Measurements from ENCODE around the gene CD200R1L. TPM values are rescaled to one million over a fixed set of nuclear protein-coding genes. Genes with fewer than 3 reads are reported as not detected.

Gene CD200R1L
- total and polyA plus RNA-seq, 2 experiments from 2014 or later, result not detected

- peaks cover 7% of the 10 kb centered on the region for H3K4me1 ChIP-seq (ENCODE audit: insufficient read depth)
- no peaks in the 10 kb centered on the region for H3K9me3 ChIP-seq (ENCODE audit: low read depth)
- TF ChIP-seq EZH2 (IDR thresholded peaks at IDR 0.05; ENCODE audit: borderline replicate concordance) (no peak), EZH2phosphoT487 (IDR thresholded peaks at IDR 0.05; ENCODE audit: low read depth, severe bottlenecking, unreplicated experiment) (no peak), CTCF (IDR thresholded peaks at IDR 0.05; ENCODE audit: poor library complexity) (no peak)
- H4K20me1 ChIP-seq (ENCODE audit: insufficient read depth, poor library complexity, severe bottlenecking), result no peaks in the 10 kb centered on the region
- no peaks in the 10 kb centered on the region for H3K36me3 ChIP-seq (replicated peaks; ENCODE audit: insufficient read depth, low read depth)
- no peak overlapping the region for H2AFZ ChIP-seq
- no peaks in the 10 kb centered on the region for H3K9me2 ChIP-seq (replicated peaks; ENCODE audit: insufficient read depth)
- H3K79me2 ChIP-seq, result no peaks in the 10 kb centered on the region
- H3K4me2 ChIP-seq, result no peak overlapping the region
- H3K4me3 ChIP-seq, result no peak overlapping the region
- H3K27me3 ChIP-seq, result no peaks in the 10 kb centered on the region
- no peak overlapping the region for H3K27ac ChIP-seq
- 38% methylated on average over 3 of the region's 3 CpGs for WGBS (ENCODE audit: low lambda C conversion rate, missing lambda C conversion rate)
- no peak for DNase-seq (ENCODE audit: low spot score)
Observed at GRCh38 chr3:112822064-112823055, 24.3 kb downstream of the CD200R1L start.

- H3K27me3 ChIP-seq, result no peaks in the 10 kb centered on the region
- H3K4me1 ChIP-seq (ENCODE audit: insufficient read depth), result peaks cover 7% of the 10 kb centered on the region
- H4K20me1 ChIP-seq (ENCODE audit: insufficient read depth, poor library complexity, severe bottlenecking), result no peaks in the 10 kb centered on the region
- no peaks in the 10 kb centered on the region for H3K9me3 ChIP-seq (ENCODE audit: low read depth)
- no peak overlapping the region for H2AFZ ChIP-seq
- TF ChIP-seq EZH2phosphoT487 (IDR thresholded peaks at IDR 0.05; ENCODE audit: low read depth, severe bottlenecking, unreplicated experiment) (no peak), CTCF (IDR thresholded peaks at IDR 0.05; ENCODE audit: poor library complexity) (no peak), EZH2 (IDR thresholded peaks at IDR 0.05; ENCODE audit: borderline replicate concordance) (no peak)
- no peak overlapping the region for H3K4me3 ChIP-seq
- DNase-seq (ENCODE audit: low spot score), result no peak
- H3K4me2 ChIP-seq, result no peak overlapping the region
- no peaks in the 10 kb centered on the region for H3K36me3 ChIP-seq (replicated peaks; ENCODE audit: insufficient read depth, low read depth)
- H3K27ac ChIP-seq, result no peak overlapping the region
- no peaks in the 10 kb centered on the region for H3K79me2 ChIP-seq
- H3K9me2 ChIP-seq (replicated peaks; ENCODE audit: insufficient read depth), result no peaks in the 10 kb centered on the region
- 84% methylated on average over 1 of the region's 1 CpG for WGBS (ENCODE audit: low lambda C conversion rate, missing lambda C conversion rate)
Observed at GRCh38 chr3:112818289-112818688, 28.4 kb downstream of the CD200R1L start.

- no peak for DNase-seq (ENCODE audit: low spot score)
- H3K9me2 ChIP-seq (replicated peaks; ENCODE audit: insufficient read depth), result no peaks in the 10 kb centered on the region
- H3K27ac ChIP-seq, result no peak overlapping the region
- peaks cover 4% of the 10 kb centered on the region for H3K4me1 ChIP-seq (ENCODE audit: insufficient read depth)
- H3K4me3 ChIP-seq, result no peak overlapping the region
- WGBS (ENCODE audit: low lambda C conversion rate, missing lambda C conversion rate), result 54% methylated on average over 3 of the region's 3 CpGs
- H3K79me2 ChIP-seq, result no peaks in the 10 kb centered on the region
- H3K36me3 ChIP-seq (replicated peaks; ENCODE audit: insufficient read depth, low read depth), result no peaks in the 10 kb centered on the region
- no peaks in the 10 kb centered on the region for H3K27me3 ChIP-seq
- TF ChIP-seq EZH2 (IDR thresholded peaks at IDR 0.05; ENCODE audit: borderline replicate concordance), result no peak
- TF ChIP-seq EZH2phosphoT487 (IDR thresholded peaks at IDR 0.05; ENCODE audit: low read depth, severe bottlenecking, unreplicated experiment), result no peak
- no peak for TF ChIP-seq CTCF (IDR thresholded peaks at IDR 0.05; ENCODE audit: poor library complexity)
- no peaks in the 10 kb centered on the region for H3K9me3 ChIP-seq (ENCODE audit: low read depth)
- H2AFZ ChIP-seq, result no peak overlapping the region
- no peak overlapping the region for H3K4me2 ChIP-seq
- no peaks in the 10 kb centered on the region for H4K20me1 ChIP-seq (ENCODE audit: insufficient read depth, poor library complexity, severe bottlenecking)
Observed at GRCh38 chr3:112817797-112818196, 28.9 kb downstream of the CD200R1L start.
